Stimulated activated CD8-positive, alpha-beta memory T cell treated with anti-CD3 and anti-CD28 coated beads, Interleukin-2, amount 100 ng/mL, for 48 hours (primary cell): Measurements from ENCODE around the gene PSMG4.

Source experiments
- DNase-seq, 2 donors: peaks; one replicate each; pipeline ENCODE4 v3.0.0-alpha.2; 2020; ENCODE audit warnings: low read depth in 2 of 2

PSMG4 gene

DNA sequence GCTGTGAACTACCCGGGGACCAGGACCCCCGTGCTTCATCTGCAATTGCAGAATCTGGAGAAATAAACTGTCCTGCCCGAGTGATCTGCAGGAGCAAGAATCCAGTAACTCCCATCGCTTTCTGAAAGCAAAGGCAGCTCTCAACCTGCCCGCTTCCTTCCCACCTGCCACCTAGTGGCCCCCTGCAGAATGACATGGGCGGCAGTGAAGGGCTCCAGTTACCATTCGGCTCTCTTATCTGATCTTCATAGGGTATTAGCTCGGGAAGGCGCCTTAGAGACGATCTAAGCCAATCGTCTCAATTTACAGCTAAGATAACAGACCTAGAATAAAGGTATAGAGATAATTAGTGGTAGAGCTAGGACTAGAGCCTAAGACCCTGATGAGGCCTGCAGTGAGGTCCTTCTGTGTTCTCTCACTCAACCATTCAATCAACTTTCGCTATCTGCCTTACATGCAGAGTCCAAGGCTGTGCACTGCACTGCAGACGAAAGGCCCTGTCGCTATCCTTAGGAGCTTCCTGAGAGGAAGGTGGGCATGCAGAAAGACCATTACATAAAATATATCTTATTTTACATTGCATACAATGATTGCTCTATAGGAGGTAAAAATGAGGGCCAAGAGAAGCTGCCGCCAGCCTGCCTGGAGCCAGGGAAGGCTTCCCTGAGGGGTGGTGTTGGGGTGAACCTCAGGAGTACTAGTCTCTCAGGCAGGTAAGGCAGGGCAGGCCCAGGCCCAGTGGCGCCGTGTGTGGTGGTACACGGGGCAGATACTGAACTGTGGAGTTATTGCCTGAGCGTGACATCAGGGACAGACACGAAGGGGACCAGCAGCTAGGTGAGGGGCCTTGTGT lies 7.1 kb upstream of the PSMG4 start:
- DNase-seq = peak; percentile 60 to 70

DNA sequence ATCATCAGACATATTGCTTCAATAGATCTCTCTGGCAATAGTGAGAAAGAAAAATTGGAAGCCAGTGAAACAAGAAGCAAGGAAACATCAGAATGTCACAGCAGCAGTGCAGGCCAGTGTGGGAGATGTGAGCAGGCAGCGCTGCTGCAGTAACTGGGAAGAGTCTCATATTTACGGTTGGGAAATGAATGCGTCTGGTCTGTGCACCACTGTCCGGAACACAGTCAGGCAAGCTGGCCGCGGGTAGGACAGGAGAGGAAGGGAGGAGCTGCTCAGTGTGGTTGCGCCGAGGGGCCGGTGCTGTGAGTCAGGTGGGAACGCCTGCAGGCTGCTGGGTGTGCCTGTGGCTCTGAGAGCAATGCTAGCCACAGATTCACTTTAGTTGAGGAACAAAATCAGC lies 6.4 kb upstream of the PSMG4 start:
- DNase-seq = no peak

DNA sequence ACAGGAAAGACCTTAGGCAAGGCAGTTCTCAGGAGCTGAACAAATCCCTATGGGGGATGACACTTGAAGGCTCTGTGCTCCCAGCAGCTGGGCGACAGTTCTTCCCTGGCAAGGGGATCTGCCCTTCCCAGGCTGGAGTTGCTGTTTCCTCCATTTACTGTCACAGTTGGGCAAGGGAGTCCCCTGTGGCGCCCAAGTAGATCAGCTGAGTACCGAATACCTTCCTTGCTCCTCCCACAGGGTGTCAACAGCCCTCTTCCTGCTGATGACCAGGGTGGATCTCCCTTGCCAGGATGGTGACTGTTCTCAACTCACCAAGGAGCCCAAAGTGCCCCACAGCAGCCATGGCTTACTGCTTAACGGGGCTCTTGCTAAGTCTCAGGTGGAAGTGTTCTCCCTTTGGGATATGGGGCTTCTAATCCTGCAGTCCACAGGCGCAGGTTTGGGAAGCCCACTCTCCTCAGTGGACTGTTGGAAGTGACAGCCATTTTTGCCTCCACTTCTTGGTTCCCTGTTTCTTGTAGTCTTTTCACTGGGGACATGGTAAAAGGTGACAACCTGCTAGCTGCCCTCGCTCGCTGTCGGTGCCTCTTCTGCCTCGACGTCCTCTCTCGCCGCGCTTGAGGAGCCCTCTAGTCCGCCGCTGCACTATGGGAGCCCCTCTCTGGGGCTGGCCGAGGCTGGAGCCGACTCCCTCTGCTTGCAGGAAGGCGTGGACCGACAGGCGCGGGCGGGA lies 5.7 kb upstream of the PSMG4 start:
- no peak for DNase-seq

DNA sequence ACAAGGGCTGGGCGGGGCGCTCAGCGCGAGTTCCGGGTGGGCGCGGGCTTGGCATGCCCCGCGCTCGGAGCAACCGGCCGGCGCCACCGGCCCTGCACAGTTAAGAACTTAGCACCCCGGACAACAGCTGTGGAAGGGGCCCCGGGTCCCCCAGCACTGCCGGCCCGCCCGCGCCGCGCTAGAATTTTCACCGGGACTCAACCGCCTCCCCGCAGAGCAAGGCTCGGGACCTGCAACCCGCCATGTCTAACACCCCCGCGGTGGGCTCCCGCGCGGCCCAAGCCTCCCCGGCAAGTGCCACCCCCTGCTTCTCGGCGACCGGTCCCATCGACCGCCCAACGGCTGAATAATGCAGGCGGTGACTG lies 5.2 kb upstream of the PSMG4 start:
- DNase-seq = no peak

DNA sequence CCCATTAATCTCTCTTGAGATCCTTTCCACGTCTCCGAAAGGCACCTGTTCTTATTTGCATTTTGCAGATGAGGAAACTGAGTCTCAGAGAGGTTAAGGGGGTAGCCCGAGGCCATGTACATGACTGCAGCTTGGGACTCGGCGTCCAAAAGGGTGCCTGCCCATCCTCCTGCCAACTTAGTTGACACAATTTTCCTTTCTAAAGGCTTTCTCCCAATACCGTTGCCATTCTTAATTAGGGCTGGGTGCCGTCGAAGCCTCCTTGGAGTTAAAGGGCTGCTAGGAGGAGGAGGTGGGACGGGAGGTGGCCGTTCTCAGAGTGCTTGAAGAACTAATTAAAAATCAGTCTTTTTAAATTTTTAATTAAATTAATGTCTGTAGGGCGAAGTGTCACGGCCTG lies 546 bp upstream of the PSMG4 start:
- no peak for DNase-seq

DNA sequence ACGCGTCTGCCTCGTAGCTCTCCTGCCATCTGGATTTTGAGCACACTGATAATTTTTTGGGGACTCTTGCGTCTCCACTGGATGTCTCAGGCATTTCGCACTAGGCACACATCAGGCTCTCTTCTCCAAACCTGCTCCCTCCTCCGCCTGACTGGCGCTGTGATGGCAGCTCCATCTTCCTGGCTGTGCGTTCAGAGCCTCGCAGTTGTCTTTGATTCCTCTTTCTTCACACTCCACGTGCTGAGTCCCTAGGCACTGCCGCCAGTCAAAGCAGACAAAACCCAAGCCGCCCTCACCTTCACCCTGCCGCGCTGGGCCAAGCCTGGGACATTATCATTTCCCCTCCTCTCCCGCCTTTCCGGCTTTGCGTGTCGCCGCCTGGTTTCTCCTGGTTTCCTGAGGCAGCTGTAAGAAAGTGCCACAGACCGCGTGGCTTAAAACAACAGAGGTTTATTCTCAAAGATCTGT lies 778 bp downstream of the PSMG4 start:
- peak in 1 of 2 donors; percentile 8 for DNase-seq

DNA sequence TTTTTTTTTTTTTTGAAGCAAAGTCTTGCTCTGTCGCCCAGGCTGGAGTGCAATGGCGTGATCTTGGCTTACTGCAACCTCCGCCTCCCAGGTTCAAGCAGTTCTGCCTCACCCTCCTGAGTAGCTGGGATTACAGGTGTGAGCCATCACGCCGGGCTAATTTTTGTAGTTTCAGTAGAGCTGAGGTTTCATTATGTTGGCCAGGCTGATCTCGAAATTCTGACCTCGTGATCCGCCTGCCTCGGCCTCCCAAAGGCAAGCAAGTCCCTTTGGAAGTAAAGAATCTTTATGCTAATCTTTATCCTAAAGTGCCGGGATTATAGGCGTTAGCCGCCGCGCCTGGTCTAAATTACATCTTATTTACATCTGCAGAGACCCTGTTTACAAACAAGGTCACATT lies 1.5 kb downstream of the PSMG4 start:
- DNase-seq = no peak

DNA sequence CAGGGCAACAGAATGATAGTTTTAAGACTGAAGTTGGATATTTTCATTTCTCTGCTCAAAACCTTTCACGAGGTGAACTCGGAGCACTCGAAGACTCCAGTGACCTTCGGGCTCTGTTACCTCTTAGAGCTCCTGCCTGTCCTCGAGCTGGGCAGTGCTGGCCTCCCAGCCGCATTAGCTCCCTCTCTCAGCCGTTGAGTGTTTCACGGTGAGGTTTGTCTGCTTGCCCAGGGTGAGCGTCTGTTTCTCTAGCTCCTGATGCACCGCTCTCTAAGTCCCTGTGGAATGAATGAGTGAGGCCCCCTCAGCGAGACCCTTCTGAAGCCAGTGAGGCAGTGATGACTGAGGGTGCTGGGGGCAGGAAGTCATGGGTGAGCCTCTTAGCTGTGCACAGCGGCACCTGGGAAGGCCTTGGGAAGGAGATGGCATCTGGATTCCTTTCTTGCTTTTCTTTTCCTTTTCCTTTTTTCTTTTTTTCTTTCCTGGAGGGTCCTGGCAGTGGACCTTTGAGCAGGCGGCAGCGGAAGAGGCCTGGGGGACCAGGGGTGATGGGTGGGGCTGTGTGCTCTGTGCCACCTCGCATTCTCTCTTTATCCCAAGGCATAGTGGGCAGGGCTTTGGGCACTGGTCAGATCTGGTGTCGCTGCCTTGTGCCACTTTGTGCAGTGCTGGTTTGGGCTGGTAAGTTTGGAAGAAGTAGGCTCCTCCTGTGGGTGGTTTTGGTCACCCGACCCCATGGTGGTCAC lies 2.2 kb downstream of the PSMG4 start:
- DNase-seq = no peak

DNA sequence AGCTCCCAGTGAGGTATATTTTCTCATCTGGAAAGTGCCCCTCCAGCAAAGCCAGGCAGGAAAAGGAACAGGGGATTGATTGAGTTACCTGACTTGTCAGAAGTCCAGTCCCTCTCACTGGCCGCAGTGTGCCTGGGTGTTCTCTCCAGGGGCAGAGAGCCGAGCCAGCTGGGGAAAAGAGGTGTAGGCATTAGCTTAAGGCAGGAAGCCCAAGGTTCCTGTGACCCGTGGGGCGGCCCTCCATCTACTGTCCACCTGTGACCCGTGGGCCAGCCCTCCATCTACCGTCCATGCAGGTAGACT lies 2.7 kb downstream of the PSMG4 start:
- no peak for DNase-seq

DNA sequence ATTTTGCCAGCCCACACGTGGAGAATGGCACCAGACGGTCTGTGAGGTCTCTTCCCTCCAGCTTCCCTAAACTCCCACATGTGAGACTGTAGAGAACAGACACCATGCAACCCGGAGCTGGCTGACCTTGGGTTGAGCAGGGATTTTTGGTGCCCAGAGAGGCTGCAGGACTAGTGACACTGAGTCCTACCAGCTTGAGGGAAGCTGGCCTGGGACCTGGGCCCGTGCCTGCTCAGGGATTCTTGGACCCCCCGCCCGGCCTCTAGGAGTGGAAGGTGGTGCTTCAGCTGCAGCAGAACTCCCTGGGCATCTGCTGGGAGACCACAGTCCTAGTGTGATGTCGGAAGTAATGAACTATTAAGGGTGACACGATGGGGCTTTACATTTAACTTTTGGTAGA lies 3.2 kb downstream of the PSMG4 start:
- DNase-seq = no peak

DNA sequence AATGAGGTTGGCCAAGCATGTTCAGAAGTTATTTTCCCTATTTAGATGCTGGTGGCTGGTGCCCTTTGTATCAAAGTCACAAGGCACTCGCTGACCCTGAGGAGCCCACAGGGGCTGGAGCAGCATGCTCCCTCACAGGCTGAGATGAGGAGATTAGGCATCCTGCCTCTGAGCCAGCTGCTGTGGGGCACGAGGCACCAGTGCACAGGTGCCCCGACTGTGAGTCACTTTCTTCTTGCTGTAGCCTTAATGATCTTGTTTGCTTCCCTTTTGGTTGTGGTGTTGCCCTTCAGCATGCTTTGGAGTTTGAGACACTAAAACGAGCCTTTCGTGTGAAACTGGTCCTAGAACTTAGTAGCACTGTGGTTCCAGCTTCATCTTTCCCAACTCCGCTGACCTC lies 4.3 kb downstream of the PSMG4 start:
- no peak for DNase-seq

DNA sequence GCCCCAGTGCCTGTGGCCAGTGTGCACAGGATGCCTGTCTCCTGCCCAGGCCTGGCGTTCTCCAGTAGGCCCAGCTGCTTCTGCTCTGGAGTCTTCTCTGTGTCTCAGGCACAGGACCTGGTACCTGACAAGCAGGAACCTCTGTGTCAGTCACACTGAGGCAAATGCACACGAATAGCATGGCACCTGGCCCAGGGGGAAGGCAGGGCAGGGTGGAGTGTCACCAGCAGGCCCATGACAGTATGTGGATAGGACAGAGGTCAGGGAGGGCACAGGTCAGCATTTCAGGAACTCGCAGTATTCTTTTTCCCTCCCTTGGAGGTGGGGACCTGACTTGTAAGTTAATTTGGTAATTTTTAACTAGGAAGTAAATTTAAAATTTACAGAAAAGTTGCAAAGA lies 5.6 kb downstream of the PSMG4 start:
- no peak for DNase-seq

DNA sequence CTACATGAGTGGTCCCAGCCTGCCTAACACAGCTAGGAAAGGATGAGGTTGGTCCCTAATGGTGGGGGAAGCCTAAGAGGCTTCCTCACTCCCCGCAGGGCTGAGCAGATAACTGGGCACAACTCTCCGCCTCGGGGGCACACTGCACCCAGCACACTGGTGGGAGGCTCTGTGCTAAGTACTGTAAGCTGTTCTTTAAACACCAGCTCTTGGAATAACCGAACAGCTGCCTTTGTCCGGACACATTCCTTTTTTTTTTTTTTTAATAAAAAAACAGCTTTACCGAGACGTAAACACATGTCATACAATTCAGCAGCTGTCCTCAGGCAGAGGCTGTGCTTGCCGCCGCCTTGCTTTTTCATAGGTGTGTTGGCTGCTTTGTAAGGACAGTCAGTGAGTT lies 6.9 kb downstream of the PSMG4 start:
- no peak for DNase-seq

DNA sequence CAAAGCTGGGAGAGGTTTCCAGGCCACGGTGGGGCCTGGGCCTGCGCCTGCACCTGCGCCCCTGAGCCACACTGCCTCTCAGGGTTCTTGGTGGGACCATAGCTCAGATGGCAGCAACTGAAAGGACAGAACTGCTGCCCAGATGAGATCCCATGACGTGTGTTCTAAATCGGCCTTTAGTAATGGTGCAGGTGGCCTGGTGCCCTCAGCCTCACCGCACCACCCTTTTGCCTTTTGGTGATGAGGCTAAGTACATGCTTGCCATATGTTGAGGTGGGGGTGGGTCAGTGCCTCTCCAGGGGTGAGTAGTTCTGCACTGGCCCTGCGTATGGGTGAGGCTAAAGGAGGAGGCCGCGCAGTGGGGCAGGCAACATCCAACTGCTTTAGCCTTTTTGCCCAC lies 7.4 kb downstream of the PSMG4 start:
- no peak for DNase-seq

DNA sequence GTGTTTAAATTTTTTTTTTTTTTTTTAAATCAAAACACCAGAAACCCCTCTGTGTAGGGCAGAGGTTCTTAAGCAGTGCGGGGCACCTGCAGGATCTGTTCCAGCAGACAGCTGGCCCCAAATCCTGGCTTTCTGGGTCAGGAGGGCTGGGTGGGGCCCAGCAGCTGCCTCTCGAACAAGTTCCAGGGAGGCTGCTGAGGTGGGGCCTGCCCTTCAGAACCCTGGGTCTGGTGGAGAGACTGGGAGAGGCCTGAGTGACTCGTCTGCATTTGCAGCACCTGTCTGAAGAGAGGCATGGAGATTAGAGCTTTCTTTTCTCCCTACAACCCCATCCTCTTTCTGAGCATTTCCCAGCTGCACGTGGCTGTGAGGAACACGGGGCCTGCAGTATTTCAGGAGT lies 8.4 kb downstream of the PSMG4 start:
- DNase-seq = no peak

DNA sequence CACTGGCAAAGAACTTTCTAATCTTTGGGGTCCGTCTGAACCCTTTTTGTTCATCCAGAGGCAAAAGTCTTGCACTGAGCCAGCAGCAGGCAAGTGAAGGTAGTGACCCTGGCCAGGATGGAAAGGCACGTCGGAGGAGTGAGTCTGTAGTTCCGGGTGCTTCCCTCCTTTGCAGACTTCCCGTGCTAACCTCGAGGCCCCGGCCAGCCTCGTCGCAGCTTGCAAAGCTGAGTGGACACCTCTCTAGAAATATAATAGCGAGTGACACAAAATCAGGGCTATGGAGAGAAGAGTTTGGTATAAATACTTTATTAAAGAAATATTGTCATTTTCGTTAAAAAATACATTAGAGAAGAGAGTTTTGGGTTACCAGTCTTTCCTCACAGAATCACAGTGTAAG lies 9.9 kb downstream of the PSMG4 start:
- no peak for DNase-seq

DNA sequence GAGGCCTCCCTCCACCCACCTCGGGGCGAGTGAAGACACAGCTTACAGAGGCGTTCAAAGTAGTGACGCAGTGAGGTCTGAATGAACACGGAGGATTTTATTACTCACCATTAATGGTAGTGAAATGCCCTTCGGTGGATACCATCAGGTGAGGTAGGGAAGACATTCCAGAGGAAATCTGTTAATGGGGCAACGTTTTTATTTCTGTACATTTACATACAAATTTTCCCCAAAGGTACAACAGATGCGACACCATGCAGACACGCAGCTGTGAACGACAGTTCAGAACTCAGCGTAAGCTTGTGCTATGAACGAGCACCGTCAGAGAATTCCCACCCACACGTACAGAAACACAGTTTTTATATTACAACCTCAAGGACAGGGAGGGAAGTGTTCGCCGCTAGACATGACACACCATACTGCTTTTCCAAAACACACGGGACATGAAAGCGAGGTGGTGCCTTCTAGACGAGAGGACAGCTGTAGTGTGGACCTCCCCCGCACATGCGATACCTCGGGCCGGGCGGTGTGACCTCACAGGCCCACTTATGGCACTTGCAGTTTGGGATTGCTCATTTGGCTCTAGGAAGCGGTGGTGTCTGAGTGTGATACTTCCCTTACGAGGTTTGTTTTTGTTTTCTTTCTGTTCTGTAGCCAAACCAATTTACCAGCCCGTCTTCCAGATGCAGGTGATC lies 10.7 kb downstream of the PSMG4 start:
- no peak for DNase-seq

DNA sequence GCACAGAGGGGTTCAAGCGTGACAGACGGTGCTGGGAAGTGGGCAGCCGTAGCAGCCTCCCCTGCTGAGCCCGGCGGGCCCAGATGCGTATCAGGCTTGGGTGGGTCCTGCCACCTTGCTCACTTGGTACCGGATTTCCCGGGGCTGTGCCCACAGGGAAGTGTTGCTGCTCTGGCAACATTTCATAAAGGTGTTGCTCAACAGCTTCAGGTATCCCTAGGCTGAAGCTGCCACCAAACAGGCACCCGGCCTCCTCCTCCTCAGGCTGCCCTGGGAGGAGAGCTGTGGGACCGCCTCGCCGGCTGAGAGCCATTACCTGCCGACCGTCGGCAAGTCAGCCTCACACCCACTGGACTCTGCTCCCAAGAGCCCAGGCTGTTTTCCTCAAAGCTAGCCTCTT lies 11.5 kb downstream of the PSMG4 start:
- no peak for DNase-seq

DNA sequence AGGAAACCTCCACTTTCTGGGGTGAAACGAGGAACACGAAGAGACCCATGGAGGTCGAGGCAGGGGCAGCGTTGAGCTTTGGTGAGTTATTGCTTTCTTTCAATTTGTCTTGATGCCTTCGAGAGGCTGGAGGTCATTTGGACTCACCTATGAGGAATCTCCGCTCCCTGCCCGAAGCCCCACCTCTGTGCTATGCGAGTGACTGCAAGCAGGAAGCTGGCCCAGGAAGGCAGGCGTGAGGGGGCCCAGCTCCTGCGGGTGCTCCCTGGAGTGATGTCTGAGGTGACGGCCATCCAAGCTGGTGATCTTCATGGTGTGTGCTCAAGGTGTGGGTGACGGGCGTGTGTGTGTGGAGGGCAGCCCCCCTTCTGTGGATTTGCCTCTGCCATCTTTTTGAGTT lies 13.0 kb downstream of the PSMG4 start:
- no peak for DNase-seq

DNA sequence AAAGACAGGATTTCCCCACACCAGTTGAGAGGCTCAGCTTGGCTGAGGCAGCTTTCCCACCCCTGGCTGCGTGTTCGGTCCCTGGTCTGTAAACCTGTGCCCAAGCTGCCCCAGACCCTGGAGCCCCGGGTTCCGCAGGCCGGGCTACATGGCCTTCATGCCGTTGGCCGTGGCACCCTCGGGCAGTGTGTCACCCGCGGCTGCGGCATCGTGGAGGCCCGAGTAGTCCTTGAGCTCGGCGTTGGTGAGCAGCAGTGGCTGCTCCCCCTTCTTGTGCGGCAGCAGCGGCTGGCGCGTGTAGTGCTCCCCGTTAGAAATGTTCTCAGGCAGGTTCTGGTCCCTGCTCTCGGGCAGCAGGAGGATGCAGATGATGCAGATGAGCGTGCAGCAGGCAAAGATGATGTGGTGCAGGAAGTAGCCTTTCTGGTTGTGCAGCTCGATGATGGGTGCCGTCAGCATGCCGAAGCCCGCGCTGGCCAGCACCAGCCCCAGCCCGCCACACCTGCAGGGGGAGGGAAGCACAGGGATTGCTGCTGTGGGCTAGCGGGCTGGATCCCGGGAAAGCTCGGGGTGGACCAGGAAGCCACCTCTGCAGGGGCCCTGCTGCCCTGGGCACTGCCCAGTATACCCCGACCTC lies 14.3 kb downstream of the PSMG4 start:
- no peak for DNase-seq

DNA sequence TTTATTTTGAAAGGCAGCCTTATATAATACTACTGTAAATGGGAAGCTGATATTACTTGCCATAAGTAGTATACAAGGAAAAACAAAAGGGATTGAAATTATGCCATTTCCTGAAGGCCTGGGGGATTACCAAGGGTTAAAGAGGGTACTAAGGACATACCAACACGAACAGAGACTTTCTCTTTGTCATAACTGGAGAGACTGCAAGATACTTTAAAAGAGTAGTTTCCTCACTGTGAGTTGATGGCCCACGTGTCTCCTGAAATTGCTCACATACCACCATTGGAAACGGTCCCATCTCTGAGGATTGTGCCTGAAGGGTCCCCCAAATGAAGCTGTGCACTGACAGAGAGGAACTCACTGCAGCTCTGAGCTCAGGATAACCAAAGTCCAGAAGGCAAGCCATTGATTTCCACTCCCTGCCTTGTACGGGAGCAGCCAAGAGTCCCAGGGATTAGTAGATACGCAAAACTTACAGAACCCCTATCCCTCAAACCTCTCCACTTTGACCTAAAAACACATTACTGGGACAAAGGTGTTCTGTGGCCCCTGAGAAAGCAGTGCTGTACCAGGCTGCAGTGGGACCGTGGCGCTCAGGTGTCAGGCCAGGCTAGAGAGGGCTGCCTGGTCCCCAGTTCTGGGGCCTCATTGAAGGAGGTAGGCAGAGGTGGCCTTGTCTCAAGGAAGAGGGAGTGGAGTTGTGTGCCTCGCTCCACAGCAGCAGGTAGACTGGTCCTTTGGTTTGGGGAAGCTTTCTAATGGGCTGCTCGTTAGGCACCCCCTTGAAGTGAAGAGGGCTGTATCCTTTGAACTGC lies 15.2 kb downstream of the PSMG4 start:
- DNase-seq = no peak
